K562 (cell line): ENCODE measurements around the gene TFF3. TPM values are rescaled to one million over a fixed set of nuclear protein-coding genes. Genes with fewer than 3 reads are reported as not detected.

Source experiments
- ATAC-seq: fragments of 200-7000 bp; cut with Tn5 transposase; 3 replicates; pipeline ENCODE4 v1.9.1; 2020; ENCODE audit warnings: moderate library complexity
- BruUV-seq: library from RNA; stranded (reverse); fragments of 400-500 nt; replicated peaks from 2 replicates; lab custom pipeline; 2021; lab: Mats Ljungman, UMichigan
- CTCF ChIA-PET: fragments of 300-600 bp; formaldehyde crosslinking; extraction: SDS; loops from one replicate; lab custom pipeline; 2021; ENCODE audit warnings: low intra/inter-chr PET ratio; lab: Yijun Ruan, JAX
- POLR2A ChIA-PET: fragments of 300-600, 350-650 bp; sonication (Branson Sonifier 250); formaldehyde crosslinking; extraction: SDS; loops from one replicate; lab custom pipeline; 2021; ENCODE audit warnings: antibody characterized with exemption, inconsistent platforms; lab: Yijun Ruan, JAX
- DNase-seq, 4 experiments: peaks; one replicate each; pipeline versions ENCODE4 v3.0.0 to v3.0.0-alpha.2; 2011 to 2018; ENCODE audit warnings: low spot score in 3 of 4, mixed read lengths in 3 of 4; ENCODE audit errors: extremely low read depth in 1 of 4
- FAIRE-seq: peaks from 2 replicates; lab custom pipeline; 2011; peaks lifted over from hg19 to GRCh38; lab: Jason Lieb, UNC
- H2AFZ ChIP-seq: 2 replicates; pipeline ENCODE4 v1.6.0; 2011; ENCODE audit warnings: low read depth, low read length, control low read depth, inconsistent platforms
- H3K27ac ChIP-seq: fragments of 200-600 bp; 3 replicates; pipeline ENCODE4 v1.8.0; 2011; ENCODE audit warnings: low read depth, mild to moderate bottlenecking, control low read depth, inconsistent platforms, low read length, moderate library complexity, mixed read lengths; ENCODE audit errors: extremely low read depth
- H3K27me3 ChIP-seq, 2 experiments: fragments of 300-600 bp in 1 of 2; 2 replicates in 1 of 2; 3 replicates in 1 of 2; pipeline versions ENCODE4 v1.6.0 to v1.8.0; 2011; ENCODE audit warnings: inconsistent platforms in 2 of 2, low read length in 2 of 2, mild to moderate bottlenecking in 1 of 2, mixed read lengths in 1 of 2, moderate library complexity in 1 of 2; ENCODE audit not compliant: control insufficient read depth in 2 of 2, insufficient read depth in 2 of 2
- H3K36me3 ChIP-seq: fragments of 300-600 bp; 3 replicates; pipeline ENCODE4 v1.8.0; 2011; ENCODE audit warnings: mild to moderate bottlenecking, low read length, inconsistent platforms; ENCODE audit not compliant: control insufficient read depth, insufficient read depth
- H3K4me1 ChIP-seq, 2 experiments: fragments of 200-600 bp in 1 of 2; replicated peaks in 1 of 2; 2 replicates in 1 of 2; 3 replicates in 1 of 2; pipeline versions ENCODE4 v1.5.1 to v1.8.0; 2011; ENCODE audit warnings: inconsistent platforms in 2 of 2, low read length in 2 of 2, mild to moderate bottlenecking in 1 of 2, mixed read lengths in 1 of 2, moderate library complexity in 1 of 2; ENCODE audit not compliant: control insufficient read depth in 2 of 2, insufficient read depth in 2 of 2
- H3K4me2 ChIP-seq: 2 replicates; pipeline ENCODE4 v1.6.1; 2011; ENCODE audit warnings: low read length, control low read depth, inconsistent platforms, mixed read lengths; ENCODE audit not compliant: insufficient read depth
- H3K4me3 ChIP-seq: fragments of 200-600 bp; sonication (generic), shearing (Covaris generic); 2 replicates; pipeline ENCODE4 v1.5.1; 2016; ENCODE audit warnings: control low read depth, inconsistent platforms
- H3K79me2 ChIP-seq: fragments of 200-600 bp; 3 replicates; pipeline ENCODE4 v1.8.0; 2011; ENCODE audit warnings: low read length, inconsistent platforms; ENCODE audit not compliant: control insufficient read depth, insufficient read depth
- H3K9ac ChIP-seq, 2 experiments: 2 replicates each; pipeline versions ENCODE4 v1.6.0 to v1.6.1; 2011; ENCODE audit warnings: low read depth in 2 of 2, low read length in 2 of 2, control low read depth in 1 of 2, inconsistent platforms in 1 of 2, mild to moderate bottlenecking in 1 of 2, mixed read lengths in 1 of 2; ENCODE audit not compliant: insufficient read depth in 1 of 2
- H3K9me1 ChIP-seq: one replicate; pipeline ENCODE4 v1.6.0; 2011; ENCODE audit warnings: inconsistent platforms, mild to moderate bottlenecking, low read length, moderate library complexity; ENCODE audit not compliant: control insufficient read depth, insufficient read depth
- H3K9me3 ChIP-seq: replicated peaks from 2 replicates; pipeline ENCODE4 v1.5.1; 2011; ENCODE audit warnings: low read depth, low read length, inconsistent platforms; ENCODE audit not compliant: control insufficient read depth, insufficient read depth
- H4K20me1 ChIP-seq: replicated peaks from 2 replicates; pipeline ENCODE4 v1.6.1; 2011; ENCODE audit warnings: low read length, inconsistent platforms, mixed read lengths; ENCODE audit not compliant: control insufficient read depth, insufficient read depth
- BCL6 ChIP-seq: fragments of 250-450 bp; sonication (Bioruptor Pico); IDR thresholded peaks from 2 replicates; pipeline ENCODE4 v1.4.0; 2020
- CREBBP ChIP-seq: IDR thresholded peaks from one replicate; pipeline ENCODE4 v1.6.1; 2012; ENCODE audit warnings: low read depth, mild to moderate bottlenecking, control low read depth, inconsistent platforms, low read length
- JUND ChIP-seq, 2 experiments: IDR thresholded peaks; 2 replicates in 1 of 2; 3 replicates in 1 of 2; pipeline ENCODE4 v1.6.1; 2011; ENCODE audit warnings: borderline replicate concordance in 2 of 2, low read depth in 2 of 2, low read length in 2 of 2, improper control_type of control experiment in 1 of 2, missing biosample characterization in 1 of 2, missing genetic modification characterization in 1 of 2, missing genetic modification reagents in 1 of 2
- PCBP2 ChIP-seq: fragments of 200-400 bp; formaldehyde crosslinking; IDR thresholded peaks from 2 replicates; pipeline ENCODE4 v1.6.1; 2018; ENCODE audit warnings: low read length, low read depth, mild to moderate bottlenecking, moderate library complexity; ENCODE audit not compliant: poor library complexity, severe bottlenecking
- SRSF1 ChIP-seq: fragments of 200-400 bp; formaldehyde crosslinking; IDR thresholded peaks from 2 replicates; pipeline ENCODE4 v1.6.1; 2017; ENCODE audit warnings: mild to moderate bottlenecking, low read depth, low read length, moderate library complexity
- STAT5B ChIP-seq: fragments of 250-450 bp; sonication (Bioruptor Pico); IDR thresholded peaks from 2 replicates; pipeline ENCODE4 v1.8.0; 2021; ENCODE audit warnings: mild to moderate bottlenecking, inconsistent platforms
- ZNF436 ChIP-seq: fragments of 250-450, 450-650 bp; sonication (Bioruptor Pico); formaldehyde crosslinking; IDR thresholded peaks from 2 replicates; pipeline ENCODE4 v1.7.0; 2020; ENCODE audit warnings: mild to moderate bottlenecking
- ZNF511 ChIP-seq: sonication (generic); formaldehyde crosslinking; IDR thresholded peaks from 2 replicates; pipeline ENCODE4 v1.8.0; 2022; ENCODE audit warnings: mild to moderate bottlenecking, missing genetic modification reagents
- ZNF583 ChIP-seq: fragments of 250-450 bp; sonication (Bioruptor Pico); IDR thresholded peaks from 2 replicates; pipeline ENCODE4 v1.4.0; 2020
- ZNF764 ChIP-seq: fragments of 250-450 bp; sonication (Bioruptor Pico); IDR thresholded peaks from 2 replicates; pipeline ENCODE4 v1.4.0; 2020; ENCODE audit warnings: low read depth, mild to moderate bottlenecking, moderate library complexity
- WGBS: fragments of 100-300 bp; shearing (Covaris generic); methylation state at CpG from one replicate; pipeline ENCODE4 v1.1.6; 2016; ENCODE audit warnings: low coverage, mixed read lengths; ENCODE audit not compliant: insufficient coverage; ENCODE audit errors: missing lambda C conversion rate; 5-methylcytosine and 5-hydroxymethylcytosine counted together
- in situ Hi-C: fragments of 300-500 bp; cut with MboI; formaldehyde crosslinking; loops from 4 replicates; pipeline ENCODE4 v1.15.0; 2018; ENCODE audit warnings: inconsistent platforms, mixed read lengths
- intact Hi-C: fragments of 100-400 bp; cut with micrococcal nuclease; formaldehyde crosslinking; loops from 2 replicates; pipeline ENCODE4 v1.14.2; 2022
- polyA plus RNA-seq, 8 experiments: library from polyadenylated mRNA; depleted of rRNA in 4 of 8; stranded (reverse) in 5 of 8; unstranded in 3 of 8; fragments of >200 nt; fragmentation: Nextera tagmentation in 2 of 8; fragmentation: Illumina TruSeq in 1 of 8; extraction: Ambion mirVana in 2 of 8; extraction: Trizol in 1 of 8; gene quantifications; 2 replicates each; pipeline versions ENCODE4 v1.2.1 to v1.2.3, GENCODE V29; 2011 to 2014; ENCODE audit warnings: inconsistent platforms in 1 of 8, missing spikeins in 1 of 8
- total RNA-seq, 7 experiments: library from RNA; depleted of rRNA in 6 of 7; stranded (reverse); fragments of >200 nt in 6 of 7; fragmentation: Illumina TruSeq in 2 of 7; extraction: Trizol in 2 of 7; gene quantifications; 2 replicates each; pipeline versions ENCODE4 v1.2.1 to v1.2.3, GENCODE V29; 2011 to 2021; ENCODE audit warnings: low replicate concordance in 1 of 7
- TF ChIP-seq, protein P1 (sequence below): fragments of 250-450 bp; sonication (Bioruptor Pico); IDR thresholded peaks from 2 replicates; pipeline ENCODE4 v1.8.0; 2021; ENCODE audit warnings: moderate library complexity, mild to moderate bottlenecking, inconsistent platforms
- TF ChIP-seq, protein P2 (sequence below), 2 experiments: IDR thresholded peaks in 1 of 2; conservative IDR thresholded peaks in 1 of 2; 2 replicates each; pipeline ENCODE4 v1.6.1; 2016; ENCODE audit warnings: low read depth in 2 of 2, mild to moderate bottlenecking in 1 of 2, missing compliant biosample characterization in 1 of 2, missing genetic modification characterization in 1 of 2, moderate library complexity in 1 of 2
- TF ChIP-seq, protein P3 (sequence below), 2 experiments: fragments of 200-800 bp in 1 of 2; sonication (Bioruptor generic) in 1 of 2; sonication (generic) in 1 of 2; formaldehyde crosslinking in 1 of 2; IDR thresholded peaks in 1 of 2; conservative IDR thresholded peaks in 1 of 2; 2 replicates each; pipeline versions ENCODE4 v1.5.0 to v1.6.1; 2016 to 2020; ENCODE audit warnings: missing compliant biosample characterization in 1 of 2, missing genetic modification characterization in 1 of 2, missing genetic modification reagents in 1 of 2

TFF3 gene
- total and polyA plus RNA-seq, 9 of the 15 experiments (the other 6 are each of a cell fraction or from before 2014, with no cell fraction given), result 0.78 TPM; not detected in 8

- H3K4me3 ChIP-seq, result no peak overlapping the region
- ATAC-seq (peak; percentile 30; the same call in 2 of the 3 replicates), FAIRE-seq (no peak), DNase-seq (no peak)
- H3K27me3 ChIP-seq, result peaks cover 50 to 80% of the 10 kb centered on the region in 2 experiments
- no peak overlapping the region for H2AFZ ChIP-seq
- peaks cover 6% of the 10 kb centered on the region for H3K9me1 ChIP-seq
- no peaks in the 10 kb centered on the region for H3K36me3 ChIP-seq
- H3K9me3 ChIP-seq, result no peaks in the 10 kb centered on the region
- H3K4me2 ChIP-seq, result no peak overlapping the region
- no peaks in the 10 kb centered on the region for H3K4me1 ChIP-seq
- 1% methylated on average over 20 of the region's 20 CpGs for whole genome bisulfite sequencing
- BruUV-seq, result no TSS peak
- CTCF ChIA-PET, result no interaction called here
- H3K79me2 ChIP-seq, result no peaks in the 10 kb centered on the region
- no peak overlapping the region for H3K27ac ChIP-seq
- POLR2A ChIA-PET, result interaction anchor here (0.5 to 1.0 kb wide), 2 partner anchors 13 to 18 kb away, joined by 3 to 7 read pairs; no protein-coding TSS in a partner anchor
- intact Hi-C loops (no loop called here), in situ Hi-C loops (no loop called here)
- H3K9ac ChIP-seq, result no peak overlapping the region
- peaks cover 20% of the 10 kb centered on the region; the same call in 1 of the 2 replicates for H4K20me1 ChIP-seq
- TF ChIP-seq ZNF764 (CRISPR knock-in tag) (no peak), STAT5B (CRISPR knock-in tag) (no peak), CREBBP (no peak), SRSF1 (no peak), JUND (IDR thresholded peaks at IDR 0.05; ENCODE audit: borderline replicate concordance, low read depth, low read length) (no peak), JUND (tag; IDR thresholded peaks at IDR 0.05; ENCODE audit: borderline replicate concordance, low read depth, low read length) (no peak), ZNF511 (no peak), ZNF583 (CRISPR knock-in tag) (no peak), BCL6 (CRISPR knock-in tag) (no peak), ZNF436 (CRISPR knock-in tag) (no peak), PCBP2 (no peak)
- TF ChIP-seq, protein P1, sequence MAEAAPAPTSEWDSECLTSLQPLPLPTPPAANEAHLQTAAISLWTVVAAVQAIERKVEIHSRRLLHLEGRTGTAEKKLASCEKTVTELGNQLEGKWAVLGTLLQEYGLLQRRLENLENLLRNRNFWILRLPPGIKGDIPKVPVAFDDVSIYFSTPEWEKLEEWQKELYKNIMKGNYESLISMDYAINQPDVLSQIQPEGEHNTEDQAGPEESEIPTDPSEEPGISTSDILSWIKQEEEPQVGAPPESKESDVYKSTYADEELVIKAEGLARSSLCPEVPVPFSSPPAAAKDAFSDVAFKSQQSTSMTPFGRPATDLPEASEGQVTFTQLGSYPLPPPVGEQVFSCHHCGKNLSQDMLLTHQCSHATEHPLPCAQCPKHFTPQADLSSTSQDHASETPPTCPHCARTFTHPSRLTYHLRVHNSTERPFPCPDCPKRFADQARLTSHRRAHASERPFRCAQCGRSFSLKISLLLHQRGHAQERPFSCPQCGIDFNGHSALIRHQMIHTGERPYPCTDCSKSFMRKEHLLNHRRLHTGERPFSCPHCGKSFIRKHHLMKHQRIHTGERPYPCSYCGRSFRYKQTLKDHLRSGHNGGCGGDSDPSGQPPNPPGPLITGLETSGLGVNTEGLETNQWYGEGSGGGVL (CRISPR knock-in tag), result no peak
- TF ChIP-seq, protein P2, sequence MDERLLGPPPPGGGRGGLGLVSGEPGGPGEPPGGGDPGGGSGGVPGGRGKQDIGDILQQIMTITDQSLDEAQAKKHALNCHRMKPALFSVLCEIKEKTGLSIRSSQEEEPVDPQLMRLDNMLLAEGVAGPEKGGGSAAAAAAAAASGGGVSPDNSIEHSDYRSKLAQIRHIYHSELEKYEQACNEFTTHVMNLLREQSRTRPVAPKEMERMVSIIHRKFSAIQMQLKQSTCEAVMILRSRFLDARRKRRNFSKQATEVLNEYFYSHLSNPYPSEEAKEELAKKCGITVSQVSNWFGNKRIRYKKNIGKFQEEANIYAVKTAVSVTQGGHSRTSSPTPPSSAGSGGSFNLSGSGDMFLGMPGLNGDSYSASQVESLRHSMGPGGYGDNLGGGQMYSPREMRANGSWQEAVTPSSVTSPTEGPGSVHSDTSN (CRISPR knock-in tag; IDR thresholded peaks at IDR 0.05; ENCODE audit: low read depth), result no peak
- TF ChIP-seq, protein P2 (tag; conservative IDR thresholded peaks at IDR 0.05; ENCODE audit: low read depth), result no peak
- TF ChIP-seq, protein P3, sequence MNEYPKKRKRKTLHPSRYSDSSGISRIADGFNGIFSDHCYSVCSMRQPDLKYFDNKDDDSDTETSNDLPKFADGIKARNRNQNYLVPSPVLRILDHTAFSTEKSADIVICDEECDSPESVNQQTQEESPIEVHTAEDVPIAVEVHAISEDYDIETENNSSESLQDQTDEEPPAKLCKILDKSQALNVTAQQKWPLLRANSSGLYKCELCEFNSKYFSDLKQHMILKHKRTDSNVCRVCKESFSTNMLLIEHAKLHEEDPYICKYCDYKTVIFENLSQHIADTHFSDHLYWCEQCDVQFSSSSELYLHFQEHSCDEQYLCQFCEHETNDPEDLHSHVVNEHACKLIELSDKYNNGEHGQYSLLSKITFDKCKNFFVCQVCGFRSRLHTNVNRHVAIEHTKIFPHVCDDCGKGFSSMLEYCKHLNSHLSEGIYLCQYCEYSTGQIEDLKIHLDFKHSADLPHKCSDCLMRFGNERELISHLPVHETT (CRISPR knock-in tag; conservative IDR thresholded peaks at IDR 0.05 in 1 of 2, IDR thresholded peaks at IDR 0.05 in 1 of 2), result no peak
These were observed 35.8 kb downstream of the TFF3 start for GRCh38 chr21:42279341-42279871.
